ENCODE data around the gene NEGR1. TPM values are rescaled to one million over a fixed set of nuclear protein-coding genes. Genes with fewer than 3 reads are reported as not detected.

NEGR1 gene
- polyA plus RNA-seq, 1 donor from 2014 or later = 47.4 TPM

- Histone ChIP-seq H3K79me2 (replicated peaks; ENCODE audit: insufficient read depth, low read length) (no peaks in the 10 kb centered on the region), H3K4me2 (ENCODE audit: low read length) (no peak overlapping the region), H3K36me3 (ENCODE audit: insufficient read depth, low read length) (no peaks in the 10 kb centered on the region), H3K9me2 (ENCODE audit: insufficient read depth, low read length) (no peaks in the 10 kb centered on the region), H4K20me1 (ENCODE audit: insufficient read depth) (no peaks in the 10 kb centered on the region), H3K27ac (ENCODE audit: low read length) (no peak overlapping the region), H3F3A (ENCODE audit: insufficient read depth, low read length, poor library complexity, severe bottlenecking) (no peaks in the 10 kb centered on the region), H3K9ac (ENCODE audit: low read length) (no peak overlapping the region), H3K4me3 (ENCODE audit: low read length) (no peak overlapping the region), H2AFZ (ENCODE audit: low read depth, low read length) (no peak overlapping the region), H3K9me3 (ENCODE audit: low read length) (no peaks in the 10 kb centered on the region), H3K27me3 (ENCODE audit: insufficient read depth, low read depth, low read length) (no peaks in the 10 kb centered on the region)
- no peak for TF ChIP-seq POLR2AphosphoS5 (IDR thresholded peaks at IDR 0.05)
- no peak for TF ChIP-seq RAD21 (conservative IDR thresholded peaks at IDR 0.05)
- TF ChIP-seq MXI1 (conservative IDR thresholded peaks at IDR 0.05; ENCODE audit: poor library complexity, severe bottlenecking) = no peak
- TF ChIP-seq EP300 (conservative IDR thresholded peaks at IDR 0.05; ENCODE audit: poor library complexity, severe bottlenecking) = no peak
- TF ChIP-seq TAF1 (IDR thresholded peaks at IDR 0.05; ENCODE audit: low read depth) = no peak
- TF ChIP-seq SMC3 (conservative IDR thresholded peaks at IDR 0.05; ENCODE audit: poor library complexity) = no peak
- TF ChIP-seq CTCF (IDR thresholded peaks at IDR 0.05; ENCODE audit: poor library complexity, severe bottlenecking) = no peak
- no peak for TF ChIP-seq EZH2 (IDR thresholded peaks at IDR 0.05; ENCODE audit: borderline replicate concordance, insufficient read depth, low read length, poor library complexity, severe bottlenecking)
- TF ChIP-seq REST (IDR thresholded peaks at IDR 0.05; ENCODE audit: borderline replicate concordance) = no peak
Measured at GRCh38 chr1:71784241-71784640, 498.1 kb downstream of the NEGR1 start.

- H3K79me2 ChIP-seq (replicated peaks; ENCODE audit: insufficient read depth, low read length) = no peaks in the 10 kb centered on the region
- H3F3A ChIP-seq (ENCODE audit: insufficient read depth, low read length, poor library complexity, severe bottlenecking) = no peaks in the 10 kb centered on the region
- TF ChIP-seq MXI1 (conservative IDR thresholded peaks at IDR 0.05; ENCODE audit: poor library complexity, severe bottlenecking) (no peak), EZH2 (IDR thresholded peaks at IDR 0.05; ENCODE audit: borderline replicate concordance, insufficient read depth, low read length, poor library complexity, severe bottlenecking) (no peak), REST (IDR thresholded peaks at IDR 0.05; ENCODE audit: borderline replicate concordance) (no peak), EP300 (conservative IDR thresholded peaks at IDR 0.05; ENCODE audit: poor library complexity, severe bottlenecking) (no peak), TAF1 (IDR thresholded peaks at IDR 0.05; ENCODE audit: low read depth) (no peak), CTCF (IDR thresholded peaks at IDR 0.05; ENCODE audit: poor library complexity, severe bottlenecking) (no peak), SMC3 (conservative IDR thresholded peaks at IDR 0.05; ENCODE audit: poor library complexity) (no peak), RAD21 (conservative IDR thresholded peaks at IDR 0.05) (no peak), POLR2AphosphoS5 (IDR thresholded peaks at IDR 0.05) (no peak)
- no peak overlapping the region for H3K4me2 ChIP-seq (ENCODE audit: low read length)
- no peak overlapping the region for H2AFZ ChIP-seq (ENCODE audit: low read depth, low read length)
- H3K9me2 ChIP-seq (ENCODE audit: insufficient read depth, low read length) = no peaks in the 10 kb centered on the region
- H3K27ac ChIP-seq (ENCODE audit: low read length) = no peak overlapping the region
- H3K9ac ChIP-seq (ENCODE audit: low read length) = no peak overlapping the region
- H4K20me1 ChIP-seq (ENCODE audit: insufficient read depth) = no peaks in the 10 kb centered on the region
- no peaks in the 10 kb centered on the region for H3K27me3 ChIP-seq (ENCODE audit: insufficient read depth, low read depth, low read length)
- no peaks in the 10 kb centered on the region for H3K9me3 ChIP-seq (ENCODE audit: low read length)
- H3K4me3 ChIP-seq (ENCODE audit: low read length) = no peak overlapping the region
- H3K36me3 ChIP-seq (ENCODE audit: insufficient read depth, low read length) = no peaks in the 10 kb centered on the region
Measured at GRCh38 chr1:71783071-71783470, 499.3 kb downstream of the NEGR1 start.
